GM12878 (cell line): Measurements from ENCODE around the gene TBC1D5. TPM values are rescaled to one million over a fixed set of nuclear protein-coding genes. Genes with fewer than 3 reads are reported as not detected.

Experiments used
- ATAC-seq: fragments of 200-7000 bp; cut with Tn5 transposase; 3 replicates; pipeline ENCODE4 v1.9.1; 2020; ENCODE audit warnings: mild to moderate bottlenecking, moderate library complexity
- BruUV-seq: library from RNA; stranded (reverse); fragments of 400-500 nt; replicated peaks from 2 replicates; lab custom pipeline; 2021; lab: Mats Ljungman, UMichigan
- CTCF ChIA-PET: fragments of 300-600 bp; sonication (Branson Sonifier 250); formaldehyde crosslinking; extraction: SDS; loops from one replicate; lab custom pipeline; 2021; ENCODE audit warnings: inconsistent platforms; lab: Yijun Ruan, JAX
- POLR2A ChIA-PET: fragments of 350-600 bp; formaldehyde crosslinking; extraction: SDS; loops from one replicate; lab custom pipeline; 2021; ENCODE audit warnings: inconsistent platforms; lab: Charles Lee
- RAD21 ChIA-PET: fragments of 300-600 bp; sonication (Branson Sonifier 250); formaldehyde crosslinking; loops from one replicate; lab custom pipeline; 2023; ENCODE audit warnings: antibody characterized with exemption; ENCODE audit not compliant: unreplicated experiment; lab: Charles Lee
- SMC1A ChIA-PET: fragments of 300-600 bp; sonication (Branson Sonifier 250); formaldehyde crosslinking; loops from one replicate; lab custom pipeline; 2023; ENCODE audit not compliant: unreplicated experiment, uncharacterized antibody; lab: Charles Lee
- DNase-seq: peaks from one replicate; pipeline ENCODE4 v3.0.0-alpha.2; 2011; ENCODE audit warnings: low read depth, low spot score
- FAIRE-seq: peaks from 3 replicates; lab custom pipeline; 2011; peaks lifted over from hg19 to GRCh38; lab: Jason Lieb, UNC
- H2AFZ ChIP-seq: 2 replicates; pipeline ENCODE4 v1.6.0; 2011; ENCODE audit warnings: low read depth, low read length, control low read depth; ENCODE audit not compliant: control insufficient read depth
- H3K27ac ChIP-seq: 2 replicates; pipeline ENCODE4 v1.5.1; 2011; ENCODE audit warnings: control low read depth; ENCODE audit not compliant: control insufficient read depth, insufficient read depth
- H3K27me3 ChIP-seq, 2 experiments: replicated peaks in 1 of 2; 2 replicates each; pipeline versions ENCODE4 v1.6.0 to v1.6.1; 2011; ENCODE audit warnings: low read length in 1 of 2; ENCODE audit not compliant: control insufficient read depth in 2 of 2, insufficient read depth in 2 of 2
- H3K36me3 ChIP-seq, 2 experiments: 2 replicates each; pipeline ENCODE4 v1.5.1; 2011; ENCODE audit warnings: low read length in 1 of 2; ENCODE audit not compliant: control insufficient read depth in 2 of 2, insufficient read depth in 2 of 2
- H3K4me1 ChIP-seq: 2 replicates; pipeline ENCODE4 v1.6.1; 2011; ENCODE audit warnings: mild to moderate bottlenecking, low read length, moderate library complexity, mixed read lengths; ENCODE audit not compliant: control insufficient read depth, insufficient read depth
- H3K4me2 ChIP-seq: 2 replicates; pipeline ENCODE4 v1.6.0; 2011; ENCODE audit warnings: control low read depth; ENCODE audit not compliant: control insufficient read depth, insufficient read depth
- H3K4me3 ChIP-seq: fragments of 200-600 bp; sonication (generic); 2 replicates; pipeline ENCODE4 v1.5.1; 2016
- H3K79me2 ChIP-seq: 2 replicates; pipeline ENCODE4 v1.6.0; 2011; ENCODE audit warnings: low read length; ENCODE audit not compliant: control insufficient read depth, insufficient read depth
- H3K9ac ChIP-seq: 2 replicates; pipeline ENCODE4 v1.8.0; 2011; ENCODE audit warnings: low read length, control low read depth, mixed read lengths; ENCODE audit not compliant: control insufficient read depth, insufficient read depth
- H3K9me3 ChIP-seq: replicated peaks from 3 replicates; pipeline ENCODE4 v1.5.1; 2011; ENCODE audit warnings: mild to moderate bottlenecking, low read length; ENCODE audit not compliant: control insufficient read depth, insufficient read depth
- H4K20me1 ChIP-seq: 2 replicates; pipeline ENCODE4 v1.6.0; 2011; ENCODE audit not compliant: control insufficient read depth, insufficient read depth
- CEBPZ ChIP-seq: fragments of 150-350 bp; IDR thresholded peaks from 2 replicates; pipeline ENCODE4 v1.6.1; 2016; ENCODE audit warnings: low read depth, low read length
- CUX1 ChIP-seq: IDR thresholded peaks from 2 replicates; pipeline ENCODE4 v1.6.1; 2012; ENCODE audit warnings: improper control_type of control experiment, low read depth, low read length; ENCODE audit not compliant: insufficient replicate concordance
- IRF3 ChIP-seq: fragments of 450-650 bp; IDR thresholded peaks from 2 replicates; pipeline ENCODE4 v1.6.1; 2014; ENCODE audit warnings: mild to moderate bottlenecking
- RAD21 ChIP-seq: IDR thresholded peaks from 2 replicates; pipeline ENCODE4 v1.6.1; 2011; ENCODE audit warnings: mild to moderate bottlenecking, low read depth, low read length, moderate library complexity; ENCODE audit not compliant: insufficient read depth
- SMC3 ChIP-seq: IDR thresholded peaks from 2 replicates; pipeline ENCODE4 v1.6.1; 2011; ENCODE audit warnings: low read length, improper control_type of control experiment, borderline replicate concordance
- WGBS: methylation state at CpG from one replicate; pipeline ENCODE4 v1.1.6; 2016; ENCODE audit warnings: low lambda C conversion rate; ENCODE audit not compliant: insufficient replicate concordance, insufficient coverage; ENCODE audit errors: missing lambda C conversion rate; 5-methylcytosine and 5-hydroxymethylcytosine counted together
- in situ Hi-C: fragments of 300-500 bp; cut with MboI; formaldehyde crosslinking; loops from 9 replicates; pipeline ENCODE4 v1.14.3; 2018; ENCODE audit warnings: mixed read lengths
- intact Hi-C: fragments of 100-400 bp; cut with micrococcal nuclease; formaldehyde crosslinking; loops from one replicate; pipeline ENCODE4 v1.14.2; 2022; ENCODE audit not compliant: unreplicated experiment
- polyA plus RNA-seq, 11 experiments: library from polyadenylated mRNA; depleted of rRNA in 4 of 11; unstranded in 6 of 11; stranded (reverse) in 5 of 11; fragments of >200 nt; fragmentation: Nextera tagmentation in 4 of 11; fragmentation: Illumina TruSeq in 1 of 11; extraction: Ambion mirVana in 4 of 11; extraction: Trizol in 1 of 11; gene quantifications; 1 replicate in 1 of 11; 2 replicates in 10 of 11; pipeline versions ENCODE4 v1.2.1 to v1.2.3, GENCODE V29; 2011 to 2016; ENCODE audit warnings: inconsistent platforms in 2 of 11, missing spikeins in 2 of 11, low read depth in 1 of 11
- total RNA-seq, 4 experiments: library from RNA; depleted of rRNA in 3 of 4; stranded (reverse); fragments of >200 nt in 3 of 4; fragmentation: Illumina TruSeq in 1 of 4; extraction: Trizol in 1 of 4; gene quantifications; 2 replicates each; pipeline versions ENCODE4 v1.2.1 to v1.2.3, GENCODE V29; 2013 to 2021
- TF ChIP-seq, protein P1 (sequence below), 3 experiments: IDR thresholded peaks in 2 of 3; conservative IDR thresholded peaks in 1 of 3; 2 replicates each; pipeline ENCODE4 v1.5.1; 2011; ENCODE audit warnings: low read depth in 3 of 3, low read length in 3 of 3, mild to moderate bottlenecking in 3 of 3, control low read depth in 2 of 3, moderate library complexity in 2 of 3, inconsistent platforms in 1 of 3, mixed read lengths in 1 of 3; ENCODE audit not compliant: control insufficient read depth in 2 of 3, insufficient read depth in 1 of 3; ENCODE audit errors: extremely low read depth in 1 of 3

The TBC1D5 gene
- total and polyA plus RNA-seq, 10 of the 15 experiments (the other 5 are each of a cell fraction or from before 2014, with no cell fraction given) = 5.5 to 61.0 (median 43.8) TPM

DNA sequence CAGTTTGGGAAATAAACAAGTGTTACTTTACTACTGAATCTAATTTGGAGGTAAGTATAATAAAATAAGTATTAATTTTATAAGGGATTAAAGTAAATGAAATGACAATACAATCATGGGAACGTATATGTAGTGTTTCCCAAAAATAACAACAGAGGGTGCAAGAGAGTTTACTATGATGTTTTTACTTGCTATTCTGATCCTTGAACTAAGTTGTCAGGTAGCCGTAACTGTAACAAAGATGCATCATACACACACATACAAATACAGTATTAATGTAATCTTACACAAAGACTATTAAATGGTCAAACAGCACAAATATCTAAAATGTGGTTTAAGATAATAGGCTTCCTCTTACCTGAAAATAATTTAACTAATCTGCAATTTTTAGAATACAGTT is 311.4 kb downstream of the TBC1D5 start:
- no peaks in the 10 kb centered on the region for H3K4me1 ChIP-seq
- no peak overlapping the region for H3K9ac ChIP-seq
- peak; percentile 62; the same call in 1 of the 2 replicates for TF ChIP-seq SMC3
- no peak for TF ChIP-seq CEBPZ
- TF ChIP-seq CUX1 = no peak
- peak; percentile 60 for TF ChIP-seq RAD21
- no peak for TF ChIP-seq IRF3
- TF ChIP-seq, protein P1, sequence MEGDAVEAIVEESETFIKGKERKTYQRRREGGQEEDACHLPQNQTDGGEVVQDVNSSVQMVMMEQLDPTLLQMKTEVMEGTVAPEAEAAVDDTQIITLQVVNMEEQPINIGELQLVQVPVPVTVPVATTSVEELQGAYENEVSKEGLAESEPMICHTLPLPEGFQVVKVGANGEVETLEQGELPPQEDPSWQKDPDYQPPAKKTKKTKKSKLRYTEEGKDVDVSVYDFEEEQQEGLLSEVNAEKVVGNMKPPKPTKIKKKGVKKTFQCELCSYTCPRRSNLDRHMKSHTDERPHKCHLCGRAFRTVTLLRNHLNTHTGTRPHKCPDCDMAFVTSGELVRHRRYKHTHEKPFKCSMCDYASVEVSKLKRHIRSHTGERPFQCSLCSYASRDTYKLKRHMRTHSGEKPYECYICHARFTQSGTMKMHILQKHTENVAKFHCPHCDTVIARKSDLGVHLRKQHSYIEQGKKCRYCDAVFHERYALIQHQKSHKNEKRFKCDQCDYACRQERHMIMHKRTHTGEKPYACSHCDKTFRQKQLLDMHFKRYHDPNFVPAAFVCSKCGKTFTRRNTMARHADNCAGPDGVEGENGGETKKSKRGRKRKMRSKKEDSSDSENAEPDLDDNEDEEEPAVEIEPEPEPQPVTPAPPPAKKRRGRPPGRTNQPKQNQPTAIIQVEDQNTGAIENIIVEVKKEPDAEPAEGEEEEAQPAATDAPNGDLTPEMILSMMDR (IDR thresholded peaks at IDR 0.05 in 2 of 3, conservative IDR thresholded peaks at IDR 0.05 in 1 of 3; ENCODE audit: control insufficient read depth in 2 of 3, extremely low read depth in 1 of 3, insufficient read depth in 1 of 3, low read depth in 3 of 3, low read length in 3 of 3) = peak; percentile 14 to 53 (median 34); a peak in 4 of 6 replicates
- TF ChIP-seq, all 136 proteins: peak for 3
- Histone ChIP-seq H3K36me3 (no peaks in the 10 kb centered on the region), H4K20me1 (no peaks in the 10 kb centered on the region), H3K27ac (no peak overlapping the region), H3K79me2 (no peaks in the 10 kb centered on the region), H3K4me2 (no peak overlapping the region), H2AFZ (no peak overlapping the region), H3K27me3 (no peaks in the 10 kb centered on the region), H3K9me3 (peaks cover 2% of the 10 kb centered on the region; the same call in 2 of the 3 replicates), H3K4me3 (no peak overlapping the region)
- ATAC-seq (peak; percentile 65), DNase-seq (no peak), FAIRE-seq (no peak)
- RAD21 ChIA-PET = interaction anchor here (0.9 to 5.9 kb wide), 2 partner anchors 372 to 411 kb away, joined by 3 to 61 read pairs; no protein-coding TSS in a partner anchor
- POLR2A ChIA-PET = no interaction called here
- CTCF ChIA-PET = interaction anchor here (0.5 to 5.9 kb wide), 14 partner anchors 11 to 411 kb away, joined by 3 to 67 read pairs (median 4); no protein-coding TSS in a partner anchor
- WGBS = 45% methylated on average over 2 of the region's 2 CpGs
- in situ Hi-C loops = loop anchor here (5.0 kb wide), 1 partner anchor 406 kb away; no protein-coding TSS in a partner anchor
- intact Hi-C loops = loop anchor here (1.0 to 5.0 kb wide), 2 partner anchors 311 to 410 kb away; partner anchors contain the start of gene TBC1D5
- BruUV-seq = no TSS peak
- SMC1A ChIA-PET = interaction anchor here (1.0 to 4.1 kb wide), 4 partner anchors 214 to 411 kb away, joined by 4 to 58 read pairs (median 6); no protein-coding TSS in a partner anchor
